HG02678 (cell line): ENCODE data around the gene ARMC9.
"Not testable (repeated sequence)": the region's sequence is repeated elsewhere in the genome, so short reads cannot be mapped to it uniquely, and the experiment has no call there.

Source experiments
- ATAC-seq: cut with Tn5 transposase; IDR thresholded peaks from one replicate; pipeline ENCODE4 v1.9.1; 2021; ENCODE audit warnings: mild to moderate bottlenecking, moderate library complexity; ENCODE audit not compliant: unreplicated experiment

ARMC9 gene

GRCh38 chr2:231359441-231359840, 161.0 kb downstream of the ARMC9 start:
- ATAC-seq, result no peak

DNA sequence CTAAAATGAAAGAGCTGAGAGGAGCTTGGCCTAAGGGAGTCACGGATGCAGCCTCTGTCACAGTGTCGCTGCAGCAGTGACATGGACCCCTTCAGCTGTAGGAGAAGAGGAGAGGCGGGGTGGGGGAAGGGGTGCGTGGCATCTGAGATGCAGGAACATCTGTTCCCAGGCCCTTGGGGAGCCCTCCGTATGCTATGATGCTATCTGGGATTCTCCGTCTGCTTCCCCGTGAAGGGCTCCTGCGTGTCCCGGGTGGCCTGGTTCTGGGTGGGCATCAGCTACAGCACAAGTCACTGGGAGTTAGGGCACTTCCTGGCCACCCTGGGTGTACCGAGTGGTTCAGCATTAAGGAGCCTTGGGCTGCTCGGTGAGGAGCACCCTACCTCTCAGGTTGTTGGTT, 161.5 kb downstream of the ARMC9 start:
- no peak for ATAC-seq

- ATAC-seq, result no peak
Measured at GRCh38 chr2:231360401-231360800, 162.0 kb downstream of the ARMC9 start.

- ATAC-seq, result no peak
Measured at GRCh38 chr2:231360881-231361371, 162.5 kb downstream of the ARMC9 start.

GRCh38 chr2:231361701-231362554, 163.5 kb downstream of the ARMC9 start:
- peak; percentile 93 for ATAC-seq

DNA sequence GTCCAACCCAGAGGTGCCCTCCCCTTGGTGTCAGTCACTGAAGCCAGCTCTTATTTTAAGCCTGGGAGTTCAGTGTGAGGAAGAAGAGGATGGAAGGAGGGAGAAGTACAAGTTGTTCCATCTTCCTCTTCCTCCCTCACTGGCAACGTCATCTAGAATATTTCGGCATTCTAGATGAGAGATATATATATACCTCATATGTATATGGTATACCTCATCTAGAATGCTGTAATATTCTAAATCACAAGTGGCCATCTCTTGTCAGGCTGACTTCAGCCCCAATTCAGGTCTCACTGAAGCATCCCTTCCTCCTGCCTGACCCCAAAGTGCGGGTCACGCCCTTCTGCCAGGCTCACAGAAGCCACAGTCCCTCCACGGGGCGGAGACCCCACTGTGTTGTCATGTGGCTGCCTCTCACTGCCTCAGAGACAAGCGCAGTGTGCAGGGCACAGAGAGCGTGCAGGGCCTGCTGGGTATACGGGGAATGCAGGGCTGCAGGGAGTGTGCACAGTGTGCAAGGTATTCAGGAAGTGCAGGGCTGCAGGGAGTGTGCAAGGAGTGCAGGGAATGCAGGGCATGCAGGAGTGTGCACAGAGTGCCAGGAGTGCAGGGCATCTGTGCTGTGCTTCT, 164.2 kb downstream of the ARMC9 start:
- no peak for ATAC-seq

DNA sequence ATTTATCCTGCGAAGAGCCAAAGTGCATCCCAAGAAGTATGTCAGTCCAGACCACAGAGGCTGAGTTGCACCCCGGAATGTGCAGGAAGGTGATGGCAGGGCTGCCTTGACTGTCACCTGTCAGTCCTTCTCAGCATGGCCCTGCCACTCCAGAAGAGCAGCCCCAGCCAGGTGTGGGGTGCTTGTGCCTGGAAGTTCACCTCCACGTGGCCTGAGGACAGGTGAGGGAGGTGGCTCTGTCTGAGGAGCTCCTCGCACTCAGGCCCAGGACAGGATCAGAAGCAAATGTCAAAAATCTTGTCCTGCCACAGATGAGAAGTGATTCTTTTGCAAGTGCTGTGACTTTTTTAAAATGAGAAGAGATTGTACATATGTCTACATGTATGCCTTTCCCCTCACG, 165.6 kb downstream of the ARMC9 start:
- ATAC-seq, result no peak

- ATAC-seq, result no peak
Measured at GRCh38 chr2:231364961-231365810, 166.8 kb downstream of the ARMC9 start.

- no peak for ATAC-seq
Measured at GRCh38 chr2:231367178-231367577, 168.7 kb downstream of the ARMC9 start.

GRCh38 chr2:231369580-231370428, 171.4 kb downstream of the ARMC9 start:
- ATAC-seq, result no peak

GRCh38 chr2:231370429-231370748, 172.0 kb downstream of the ARMC9 start:
- ATAC-seq, result no peak

DNA sequence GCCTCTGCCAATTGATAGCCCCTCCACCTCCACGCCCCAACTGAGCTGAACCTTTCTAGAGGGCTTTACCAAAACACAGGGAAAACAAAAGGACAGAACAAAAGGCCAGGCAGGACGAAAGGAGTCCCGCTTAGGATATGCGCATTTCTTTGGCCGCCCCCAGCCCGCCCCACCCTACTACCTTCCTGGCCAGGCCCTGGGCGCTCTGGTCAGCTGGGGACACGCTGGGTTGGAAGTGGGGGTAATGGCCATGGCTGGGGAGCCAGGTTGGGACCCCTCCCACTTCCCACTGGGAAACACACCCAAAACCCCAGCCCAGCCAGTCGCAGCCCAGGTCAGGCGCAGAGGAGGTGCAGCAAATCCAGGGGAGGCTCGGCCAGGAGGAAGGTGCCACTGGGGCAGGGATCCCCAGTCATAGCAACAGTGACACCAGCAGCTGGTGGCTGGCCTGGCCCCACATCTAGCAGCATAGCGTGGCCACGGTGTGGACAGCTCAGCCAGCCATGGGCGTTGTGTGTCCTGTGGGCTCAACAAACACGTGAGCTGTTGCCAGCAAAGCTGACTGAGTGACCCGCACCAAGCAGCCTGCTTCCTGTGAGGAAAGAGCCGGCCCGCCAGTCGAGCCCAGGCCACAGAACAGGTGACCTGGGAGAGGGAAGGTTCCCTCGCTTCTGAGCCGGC, 172.5 kb downstream of the ARMC9 start:
- ATAC-seq, result no peak

GRCh38 chr2:231371430-231372054, 173.1 kb downstream of the ARMC9 start:
- ATAC-seq, result no peak

DNA sequence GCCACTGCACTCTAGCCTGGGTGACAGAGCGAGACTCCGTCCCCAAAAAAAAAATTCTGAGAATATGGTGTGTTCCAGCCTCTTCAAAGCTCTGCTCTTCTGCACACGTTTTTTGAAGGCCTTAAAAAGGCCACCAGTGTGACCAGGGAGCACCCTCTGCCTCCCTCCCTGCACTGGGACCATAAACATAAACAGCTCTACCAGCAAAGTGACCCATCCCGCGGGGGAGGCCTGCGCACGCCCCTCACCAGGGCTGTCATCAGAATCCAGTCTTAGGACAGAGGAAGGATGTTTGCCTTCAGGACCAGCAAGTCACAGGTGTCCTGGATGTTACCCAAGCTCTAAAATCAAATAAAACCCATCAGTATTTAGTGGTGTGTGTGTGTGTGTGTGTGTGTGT, 173.9 kb downstream of the ARMC9 start:
- ATAC-seq, result no peak

GRCh38 chr2:231373184-231373583, 174.8 kb downstream of the ARMC9 start:
- no peak for ATAC-seq

DNA sequence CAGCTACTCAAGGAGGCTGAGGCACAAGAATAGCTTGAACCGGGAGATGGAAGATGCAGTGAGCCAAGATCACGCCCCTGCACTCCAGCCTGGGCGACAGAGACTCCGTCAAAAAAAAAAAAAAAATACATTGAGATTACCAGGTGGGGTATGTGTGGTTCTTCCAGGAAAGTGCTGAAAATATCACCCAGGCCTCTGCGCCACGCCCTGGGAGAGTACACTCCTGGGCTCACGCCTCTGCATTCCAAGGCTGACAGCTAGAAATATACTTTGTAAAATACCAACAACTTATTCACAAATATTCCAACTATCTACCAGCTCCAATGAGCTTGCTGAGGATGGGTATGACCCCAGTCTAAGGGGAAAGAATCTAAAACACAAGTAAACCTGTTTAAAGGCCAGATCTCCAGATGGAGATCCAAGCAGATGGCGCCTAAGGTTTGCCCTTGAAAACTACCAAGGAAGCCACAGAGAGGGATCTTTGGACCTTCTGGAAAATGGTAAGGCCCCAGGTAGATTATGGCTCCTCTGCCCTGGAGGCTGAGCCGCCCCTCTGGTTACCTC, 175.4 kb downstream of the ARMC9 start:
- ATAC-seq, result no peak

DNA sequence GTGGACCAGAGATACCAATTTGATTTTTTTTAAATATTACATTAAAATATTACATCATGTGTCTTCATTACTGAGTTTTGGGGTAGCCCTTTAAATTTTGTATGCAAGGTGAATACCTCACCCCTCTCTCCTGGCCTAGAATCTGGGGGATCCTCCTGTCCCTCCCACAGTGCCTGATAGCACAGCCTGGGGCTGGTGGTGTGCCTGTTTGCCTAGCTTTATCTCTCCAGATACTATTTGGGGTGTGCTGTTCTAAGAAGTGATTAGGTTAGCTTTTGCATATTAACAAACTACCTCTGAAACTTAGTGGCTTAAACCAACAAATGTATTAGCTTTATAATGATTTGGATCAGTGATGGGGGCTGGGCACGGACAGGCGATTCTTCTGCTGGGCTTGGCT, 176.3 kb downstream of the ARMC9 start:
- ATAC-seq, result no peak

DNA sequence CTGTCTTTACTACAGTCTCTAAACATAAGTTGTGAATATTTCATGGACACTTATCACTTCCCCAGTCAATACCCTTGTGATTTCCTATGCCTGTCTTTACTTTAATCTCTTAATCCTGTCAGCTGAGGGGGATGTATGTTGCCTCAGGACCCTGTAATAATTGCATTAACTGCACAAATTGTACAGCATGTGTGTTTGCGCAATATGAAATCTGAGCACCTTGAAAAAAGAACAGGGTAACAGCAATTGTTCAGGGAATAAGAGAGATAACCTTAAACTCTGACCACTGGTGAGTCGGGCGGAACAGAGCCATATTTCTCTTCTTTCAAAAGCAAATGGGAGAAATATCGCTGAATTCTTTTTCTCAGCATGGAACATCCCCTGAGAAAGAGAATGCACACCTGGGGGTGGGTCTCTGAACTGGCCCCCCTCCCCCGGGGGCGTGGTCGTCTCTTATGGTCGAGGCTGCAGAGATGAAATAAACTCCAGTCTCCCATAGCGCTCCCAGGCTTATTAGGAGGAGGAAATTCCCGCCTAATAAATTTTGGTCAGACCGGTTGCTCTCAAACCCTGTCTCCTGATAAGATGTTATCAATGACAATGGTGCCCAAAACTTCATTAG, 177.7 kb downstream of the ARMC9 start:
- not testable (repeated sequence) for ATAC-seq

- ATAC-seq, result no peak
Measured at GRCh38 chr2:231376857-231377256, 178.4 kb downstream of the ARMC9 start.
